ENCODE measurements around the gene BCO1. TPM values are rescaled to one million over a fixed set of nuclear protein-coding genes. Genes with fewer than 3 reads are reported as not detected.
A peak's percentile ranks its signal among the peaks of the same experiment; 100 is the strongest.

BCO1 gene
- total RNA-seq, 2 donors from 2014 or later, result not detected

- H3K27ac ChIP-seq, result no peak overlapping the region
- TF ChIP-seq CTCF (IDR thresholded peaks at IDR 0.05), result peak in 1 of 2 donors; percentile 31
- no peak overlapping the region for H3K4me3 ChIP-seq
- no peak for DNase-seq (ENCODE audit: low spot score)
- H3K36me3 ChIP-seq, result no peaks in the 10 kb centered on the region
- H3K9me3 ChIP-seq, result no peaks in the 10 kb centered on the region
- H3K4me1 ChIP-seq, result no peaks in the 10 kb centered on the region
- no peaks in the 10 kb centered on the region for H3K27me3 ChIP-seq
Measured at GRCh38 chr16:81214745-81215166, 23.7 kb upstream of the BCO1 start.

GRCh38 chr16:81216114-81216513 lies 22.4 kb upstream of the BCO1 start:
- Histone ChIP-seq H3K36me3 (no peaks in the 10 kb centered on the region), H3K27me3 (no peaks in the 10 kb centered on the region), H3K4me3 (no peak overlapping the region), H3K27ac (no peak overlapping the region), H3K9me3 (no peaks in the 10 kb centered on the region), H3K4me1 (no peaks in the 10 kb centered on the region)
- no peak for TF ChIP-seq CTCF (IDR thresholded peaks at IDR 0.05)
- no peak for DNase-seq (ENCODE audit: low spot score)

- H3K4me3 ChIP-seq, result no peak overlapping the region
- H3K9me3 ChIP-seq, result no peaks in the 10 kb centered on the region
- no peak overlapping the region for H3K27ac ChIP-seq
- DNase-seq (ENCODE audit: low spot score), result no peak
- H3K27me3 ChIP-seq, result no peaks in the 10 kb centered on the region
- H3K4me1 ChIP-seq, result no peaks in the 10 kb centered on the region
- no peak for TF ChIP-seq CTCF (IDR thresholded peaks at IDR 0.05)
- no peaks in the 10 kb centered on the region for H3K36me3 ChIP-seq
Measured at GRCh38 chr16:81216706-81217105, 21.8 kb upstream of the BCO1 start.

- Histone ChIP-seq H3K27me3 (no peaks in the 10 kb centered on the region), H3K9me3 (no peaks in the 10 kb centered on the region), H3K4me3 (no peak overlapping the region), H3K4me1 (no peaks in the 10 kb centered on the region), H3K36me3 (no peaks in the 10 kb centered on the region), H3K27ac (no peak overlapping the region)
- no peak for TF ChIP-seq CTCF (IDR thresholded peaks at IDR 0.05)
- no peak for DNase-seq (ENCODE audit: low spot score)
Measured at GRCh38 chr16:81219151-81219550, 19.3 kb upstream of the BCO1 start.

- Histone ChIP-seq H3K27ac (no peak overlapping the region), H3K4me1 (no peaks in the 10 kb centered on the region), H3K4me3 (no peak overlapping the region), H3K9me3 (no peaks in the 10 kb centered on the region), H3K27me3 (no peaks in the 10 kb centered on the region), H3K36me3 (no peaks in the 10 kb centered on the region)
- DNase-seq (ENCODE audit: low spot score), result no peak
- TF ChIP-seq CTCF (IDR thresholded peaks at IDR 0.05), result no peak
Measured at GRCh38 chr16:81220349-81220748, 18.1 kb upstream of the BCO1 start.

- Histone ChIP-seq H3K4me1 (no peaks in the 10 kb centered on the region), H3K27ac (no peak overlapping the region), H3K36me3 (no peaks in the 10 kb centered on the region), H3K4me3 (no peak overlapping the region), H3K9me3 (no peaks in the 10 kb centered on the region), H3K27me3 (no peaks in the 10 kb centered on the region)
- TF ChIP-seq CTCF (IDR thresholded peaks at IDR 0.05), result no peak
- no peak for DNase-seq (ENCODE audit: low spot score)
Measured at GRCh38 chr16:81221731-81222130, 16.8 kb upstream of the BCO1 start.
